Right cardiac atrium (tissue), 5 donors: ENCODE measurements around the gene KRT5. TPM values are rescaled to one million over a fixed set of nuclear protein-coding genes. Genes with fewer than 3 reads are reported as not detected.
"Not testable (repeated sequence)": the region's sequence is repeated elsewhere in the genome, so short reads cannot be mapped to it uniquely, and the experiment has no call there.

Experiments
- ATAC-seq, 2 donors: fragments of 200-7000 bp; cut with Tn5 transposase; one replicate each; pipeline versions ENCODE4 v1.8.0 to v1.9.1; 2020; ENCODE audit warnings: moderate library complexity in 2 of 2, mild to moderate bottlenecking in 1 of 2
- DNase-seq, 3 donors: peaks; one replicate each; pipeline ENCODE4 v3.0.0-alpha.2; 2020
- H3K27ac ChIP-seq: one replicate; pipeline ENCODE4 v1.5.1; 2013; ENCODE audit warnings: mild to moderate bottlenecking, low read length, control low read depth, moderate library complexity
- H3K27me3 ChIP-seq: one replicate; pipeline ENCODE4 v1.6.1; 2013; ENCODE audit not compliant: control insufficient read depth, insufficient read depth
- H3K4me1 ChIP-seq: one replicate; pipeline ENCODE4 v1.6.1; 2013; ENCODE audit warnings: low read length; ENCODE audit not compliant: control insufficient read depth, insufficient read depth
- H3K4me3 ChIP-seq: one replicate; pipeline ENCODE4 v1.5.1; 2013; ENCODE audit warnings: low read length, control low read depth
- H3K9me3 ChIP-seq: one replicate; pipeline ENCODE4 v1.6.1; 2013; ENCODE audit warnings: low read length; ENCODE audit not compliant: control insufficient read depth
- WGBS: extraction: QIAGEN DNeasy Blood & Tissue Kit; methylation state at CpG from one replicate; pipeline ENCODE4 v1.1.7; 2013; 5-methylcytosine and 5-hydroxymethylcytosine counted together
- intact Hi-C, 4 donors: fragments of 100-400 bp; cut with DNase I; formaldehyde crosslinking; loops; one replicate each; pipeline versions ENCODE4 v1.11.0 to v1.14.0; 2022 to 2023
- polyA plus RNA-seq: library from polyadenylated mRNA; stranded (reverse); fragments of 200-250 nt; gene quantifications from one replicate; pipeline ENCODE4 v1.2.3, GENCODE V29; 2013
- total RNA-seq, 4 donors: library from RNA; stranded (reverse); fragmentation: NEBNext Ultra II Directional; extraction: Animal tissue kit (Norgen Biotek cat#: 25700); gene quantifications; one replicate each; pipeline ENCODE4 v1.2.1, GENCODE V29; 2021
- donor health status: healthy with polysubstance abuse.
- donor health status: DM: no; HTN: yes; CAD: no.
- donor health status: DM: no; HTN: no; CAD: no.
- donor health status: DM: no; HTN: yes; CAD: no; lungs with severe emphysema.
- donor health status: DM: yes; HTN: yes; CAD: no.

KRT5 gene
- total and polyA plus RNA-seq, 5 donors = 0.07 TPM; not detected in 4

DNA sequence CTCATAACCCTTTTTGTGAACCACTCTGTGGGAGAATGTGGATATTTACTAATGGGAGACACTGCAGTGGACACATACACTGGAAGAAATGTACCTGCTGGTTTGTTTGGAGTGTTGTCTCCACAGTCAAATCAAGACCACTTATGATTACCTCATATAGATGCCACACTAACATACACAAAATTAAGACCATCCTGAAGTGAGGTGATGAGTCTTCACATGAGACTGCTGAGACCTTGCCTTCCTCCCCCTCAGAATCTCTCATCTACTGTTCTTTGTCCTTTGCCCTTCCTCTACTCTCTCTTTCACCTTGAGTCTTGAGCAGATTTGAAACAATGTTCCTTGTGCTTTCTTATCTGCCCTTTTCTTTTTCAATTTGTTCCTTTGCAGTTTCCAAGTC lies 31.5 kb downstream of the KRT5 start:
- intact Hi-C loops = no loop called here
- no peaks in the 10 kb centered on the region for H3K4me1 ChIP-seq
- H3K4me3 ChIP-seq = no peak overlapping the region
- H3K27ac ChIP-seq = no peak overlapping the region
- no peak for ATAC-seq
- no peak for DNase-seq
- no peaks in the 10 kb centered on the region for H3K9me3 ChIP-seq
- peaks cover 3% of the 10 kb centered on the region for H3K27me3 ChIP-seq

DNA sequence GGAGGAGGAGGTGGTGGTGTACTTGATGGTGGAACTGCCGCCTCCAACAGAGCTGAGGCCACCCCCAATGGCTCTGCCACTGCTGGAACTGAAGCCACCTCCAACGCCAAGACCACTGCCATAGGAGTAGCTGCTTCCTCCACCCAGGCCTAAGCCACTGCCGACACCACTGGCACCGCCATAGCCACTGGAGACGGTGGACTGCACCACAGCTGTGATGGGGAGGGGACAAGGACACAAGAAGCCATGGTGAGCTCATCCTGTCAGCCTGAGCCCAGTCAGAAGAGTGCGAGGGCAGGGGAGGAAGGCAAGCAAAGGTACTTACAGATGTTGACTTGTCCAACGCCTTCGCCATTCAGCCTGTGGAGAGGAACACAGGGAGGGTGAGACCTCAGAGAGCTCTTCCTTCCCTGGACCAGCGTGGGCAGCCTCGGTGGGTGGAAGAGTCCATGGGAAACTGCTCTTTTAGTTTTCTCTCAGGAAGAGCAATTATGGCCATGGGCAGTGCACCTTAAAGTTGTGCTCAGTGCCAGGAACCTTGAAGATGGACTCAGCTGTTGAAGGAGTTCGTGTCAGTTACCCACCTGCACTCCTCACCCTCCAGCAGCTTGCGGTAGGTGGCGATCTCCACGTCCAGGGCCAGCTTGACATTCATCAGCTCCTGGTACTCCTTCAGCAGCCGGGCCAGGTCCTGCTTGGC lies 32.3 kb downstream of the KRT5 start:
- WGBS = 78% methylated on average over 15 of the region's 15 CpGs
- H3K4me1 ChIP-seq, H3K27me3 ChIP-seq, H3K4me3 ChIP-seq, H3K27ac ChIP-seq, DNase-seq, H3K9me3 ChIP-seq, intact Hi-C loops: not testable (repeated sequence)
- peak in 1 of 2 donors; percentile 24 for ATAC-seq

DNA sequence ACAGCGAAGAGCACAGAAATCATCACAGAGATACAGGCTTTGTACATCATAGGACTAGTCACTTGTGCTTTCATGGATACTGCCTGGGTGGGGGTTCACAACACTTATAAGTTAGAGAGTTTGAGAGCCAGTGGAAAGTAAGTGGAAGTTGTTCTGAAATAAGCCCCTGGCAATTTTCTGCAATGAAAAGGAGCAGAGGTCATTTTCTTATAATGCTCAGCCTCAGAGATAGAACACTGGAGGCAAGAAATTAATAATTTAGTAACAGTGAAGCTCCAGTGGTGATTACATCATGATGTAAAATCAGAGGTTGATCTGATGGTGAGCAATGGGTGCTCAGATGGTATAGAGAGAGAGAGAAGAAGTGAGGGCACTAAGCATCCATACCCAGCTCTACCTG lies 33.0 kb downstream of the KRT5 start:
- no peak overlapping the region for H3K27ac ChIP-seq
- DNase-seq = no peak
- intact Hi-C loops = no loop called here
- no peaks in the 10 kb centered on the region for H3K4me1 ChIP-seq
- peaks cover 3% of the 10 kb centered on the region for H3K27me3 ChIP-seq
- H3K4me3 ChIP-seq = no peak overlapping the region
- ATAC-seq = no peak
- 35% methylated on average over 1 of the region's 1 CpG for WGBS
- H3K9me3 ChIP-seq = no peaks in the 10 kb centered on the region

DNA sequence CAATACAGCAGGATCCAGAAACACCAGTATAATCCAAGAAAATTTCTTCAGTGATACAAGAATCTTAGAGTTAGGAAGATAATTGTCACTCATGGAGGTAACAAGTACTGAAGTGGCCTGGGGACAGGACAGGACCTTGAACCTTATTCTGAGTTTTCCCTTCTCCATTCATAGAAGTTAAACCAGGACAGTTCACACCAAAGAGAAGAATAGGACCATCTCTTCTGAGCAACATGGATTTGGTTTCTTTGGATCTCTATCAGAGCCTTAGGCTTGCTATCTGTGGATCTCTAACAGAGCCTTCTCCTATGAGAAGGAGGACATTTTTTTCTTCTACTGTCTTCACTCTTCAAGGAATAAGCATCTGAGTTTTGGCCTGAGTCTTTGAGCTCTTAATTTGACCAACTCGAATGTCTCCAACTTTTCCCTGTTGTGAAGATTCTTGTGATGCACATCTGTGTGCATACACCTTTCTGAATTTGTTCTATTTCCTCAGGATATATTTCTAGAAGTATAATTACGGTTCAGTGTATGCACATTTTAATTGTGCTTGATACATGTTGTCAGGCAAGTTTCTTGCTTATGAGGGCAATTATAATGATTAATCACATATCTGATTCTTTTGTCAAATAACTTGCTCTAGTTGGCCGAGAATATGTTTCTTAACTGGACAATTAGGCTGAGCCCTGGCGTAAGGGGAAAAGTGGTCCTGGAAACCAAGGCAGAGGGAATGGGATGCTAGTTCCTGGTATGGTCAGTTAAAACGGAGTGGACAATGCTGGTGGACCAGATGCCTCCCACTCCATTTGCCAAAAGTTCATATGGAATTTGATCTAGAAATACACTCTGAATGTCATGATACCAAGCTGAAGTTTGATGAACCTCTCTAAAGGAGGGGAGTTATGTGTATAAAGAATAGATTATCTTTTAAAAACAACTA lies 33.8 kb downstream of the KRT5 start:
- Histone ChIP-seq H3K27me3 (peaks cover 3% of the 10 kb centered on the region), H3K27ac (no peak overlapping the region), H3K9me3 (no peaks in the 10 kb centered on the region), H3K4me1 (no peaks in the 10 kb centered on the region), H3K4me3 (no peak overlapping the region)
- intact Hi-C loops = no loop called here
- DNase-seq (no peak), ATAC-seq (no peak)
- WGBS = 79% methylated on average over 5 of the region's 5 CpGs

DNA sequence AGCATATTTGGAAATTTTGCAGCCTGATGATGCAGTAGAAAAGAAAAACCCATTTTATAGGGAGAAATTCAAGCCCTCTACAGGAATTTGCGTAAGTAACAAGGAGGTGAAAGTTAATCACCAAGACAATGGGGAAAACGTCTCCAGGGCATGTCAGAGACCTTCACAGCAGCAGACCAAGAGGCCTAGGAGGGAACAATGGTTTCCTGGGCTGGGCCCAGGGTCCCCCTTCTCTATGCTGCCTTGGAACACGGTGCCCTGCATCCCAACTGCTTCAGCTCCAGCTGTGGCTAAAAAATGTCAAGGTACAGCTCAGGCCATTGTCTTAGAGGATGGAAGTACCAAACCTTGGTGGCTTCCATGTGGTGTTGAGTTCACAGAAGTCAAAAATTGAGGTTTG lies 40.1 kb downstream of the KRT5 start:
- DNase-seq (no peak), ATAC-seq (no peak)
- Histone ChIP-seq H3K27ac (no peak overlapping the region), H3K9me3 (peaks cover 1% of the 10 kb centered on the region), H3K4me1 (no peaks in the 10 kb centered on the region), H3K27me3 (no peaks in the 10 kb centered on the region), H3K4me3 (no peak overlapping the region)
- intact Hi-C loops = no loop called here
- 59% methylated on average over 3 of the region's 3 CpGs for WGBS

DNA sequence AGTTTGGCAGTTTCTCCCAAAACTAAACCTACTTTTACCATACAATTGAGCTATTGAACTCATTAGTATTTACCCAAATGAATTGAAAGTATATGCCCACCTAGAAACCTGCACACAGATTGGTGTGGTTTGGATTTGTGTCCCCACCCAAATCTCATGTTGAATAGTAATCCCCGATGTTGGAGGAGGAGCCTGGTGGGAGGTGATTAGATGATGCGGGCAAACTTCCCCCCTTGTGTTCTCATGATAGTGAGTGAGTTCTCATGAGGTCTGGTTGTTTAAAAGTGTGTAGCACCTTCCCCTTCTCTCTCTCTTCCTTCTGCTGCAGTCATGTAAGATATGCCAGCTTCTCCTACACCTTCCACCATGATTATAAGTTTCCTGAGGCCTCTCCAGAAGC lies 42.5 kb downstream of the KRT5 start:
- H3K9me3 ChIP-seq = peaks cover 1% of the 10 kb centered on the region
- ATAC-seq = no peak
- H3K27me3 ChIP-seq = no peaks in the 10 kb centered on the region
- H3K27ac ChIP-seq = no peak overlapping the region
- H3K4me1 ChIP-seq = no peaks in the 10 kb centered on the region
- no peak for DNase-seq
- H3K4me3 ChIP-seq = no peak overlapping the region
- intact Hi-C loops = no loop called here
- 70% methylated on average over 2 of the region's 2 CpGs for WGBS

DNA sequence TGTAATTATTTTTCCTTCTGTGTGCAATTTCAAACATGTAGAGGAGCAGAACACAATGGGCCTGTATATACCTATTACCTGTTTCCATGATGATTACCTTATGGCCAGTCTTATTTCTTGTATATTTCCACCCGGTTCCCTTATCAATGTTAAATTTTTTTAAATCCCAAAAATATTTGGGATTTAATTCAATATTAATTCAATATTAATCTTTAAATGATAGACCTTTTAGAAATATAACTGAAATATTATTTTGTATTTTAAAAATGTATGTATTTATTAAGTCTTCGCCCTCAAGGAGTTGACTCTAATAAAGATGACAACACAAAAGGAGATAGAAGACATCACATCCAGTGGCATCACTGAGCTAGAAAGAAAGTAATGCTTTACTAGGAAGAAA lies 46.0 kb downstream of the KRT5 start:
- H3K27ac ChIP-seq = no peak overlapping the region
- DNase-seq = no peak
- H3K4me1 ChIP-seq = no peaks in the 10 kb centered on the region
- no peaks in the 10 kb centered on the region for H3K9me3 ChIP-seq
- intact Hi-C loops = no loop called here
- WGBS = 86% methylated on average over 2 of the region's 2 CpGs
- no peak for ATAC-seq
- no peaks in the 10 kb centered on the region for H3K27me3 ChIP-seq
- no peak overlapping the region for H3K4me3 ChIP-seq

DNA sequence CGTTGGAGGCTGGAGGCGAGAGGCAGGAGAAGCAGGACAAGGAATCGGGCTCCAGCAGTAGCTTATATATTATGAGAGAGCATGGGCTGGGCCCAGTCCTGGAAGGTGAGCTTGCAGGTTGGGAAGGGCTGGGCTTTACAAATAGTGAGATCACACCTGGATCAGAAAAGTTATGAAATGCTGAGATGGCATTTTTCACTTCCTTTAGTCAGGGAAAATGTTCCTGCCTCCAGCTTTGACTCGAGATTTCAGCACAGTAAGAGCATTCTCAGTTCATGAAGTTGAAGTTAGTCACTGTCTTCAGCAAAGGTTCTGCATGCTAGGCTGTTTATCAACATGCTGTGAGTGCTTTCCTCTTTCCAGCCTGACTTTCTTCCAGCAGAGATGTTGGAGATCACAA lies 46.4 kb downstream of the KRT5 start, which contains the start of gene KRT6C:
Gene KRT6C (minus strand): TSS at position 38 of the 400 bp plus-strand sequence. CDS start 68 bp downstream, outside the sequence.
- no peak within 1 kb of the TSS for H3K27ac ChIP-seq
- H3K4me3 ChIP-seq = no peak within 1 kb of the TSS
- H3K9me3 ChIP-seq = no peaks in the 10 kb centered on the region
- DNase-seq (no peak), ATAC-seq (no peak)
- intact Hi-C loops = no loop called here
- no peaks in the 10 kb centered on the region for H3K4me1 ChIP-seq
- no peaks in the 10 kb centered on the region for H3K27me3 ChIP-seq
- WGBS = 80% methylated on average over 4 of the region's 4 CpGs

DNA sequence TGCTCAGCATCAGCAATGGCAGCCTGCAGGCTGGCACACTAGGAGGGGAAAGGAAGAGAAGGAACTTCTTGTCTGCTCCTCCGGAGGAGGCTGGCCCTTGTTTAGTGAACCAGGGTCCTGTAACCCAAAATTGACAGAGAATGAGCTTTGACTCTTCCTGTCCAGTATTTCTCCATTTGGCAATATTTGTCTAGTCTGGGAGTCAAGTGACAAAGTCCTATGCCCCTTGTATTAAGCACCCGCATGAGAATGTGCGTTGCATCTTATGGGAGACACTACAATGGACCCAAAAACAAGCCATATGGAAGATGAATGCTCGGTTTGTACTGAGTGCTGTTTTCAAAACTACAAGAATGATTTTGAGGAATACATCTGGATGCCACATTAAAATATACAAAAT lies 50.3 kb downstream of the KRT5 start:
- intact Hi-C loops = no loop called here
- Histone ChIP-seq H3K27ac (no peak overlapping the region), H3K4me1 (no peaks in the 10 kb centered on the region), H3K27me3 (no peaks in the 10 kb centered on the region), H3K4me3 (no peak overlapping the region), H3K9me3 (no peaks in the 10 kb centered on the region)
- WGBS = 79% methylated on average over 4 of the region's 4 CpGs
- ATAC-seq = no peak
- no peak for DNase-seq

DNA sequence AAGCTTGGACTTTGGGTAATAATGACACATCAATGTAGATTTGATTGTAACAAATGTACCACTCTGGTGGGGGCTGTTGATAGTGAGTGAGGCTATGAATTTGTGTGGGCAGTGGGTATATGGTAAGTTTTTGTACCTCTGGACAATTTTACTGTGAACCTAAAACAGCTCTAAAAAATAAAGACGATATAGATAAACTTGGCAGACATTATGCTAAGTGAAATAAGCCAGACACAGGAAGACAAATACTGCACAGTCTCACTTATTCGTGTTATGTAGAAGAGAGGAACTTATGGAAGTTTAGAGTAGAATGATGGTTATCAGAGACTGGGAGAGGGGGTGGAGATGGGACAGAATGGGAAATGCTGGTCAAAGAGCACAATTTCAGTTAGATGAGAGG lies 55.3 kb downstream of the KRT5 start:
- ATAC-seq (no peak), DNase-seq (no peak)
- Histone ChIP-seq H3K27ac (no peak overlapping the region), H3K9me3 (no peaks in the 10 kb centered on the region), H3K4me3 (no peak overlapping the region), H3K4me1 (no peaks in the 10 kb centered on the region), H3K27me3 (no peaks in the 10 kb centered on the region)
- WGBS = 27% methylated on average over 2 of the region's 2 CpGs
- intact Hi-C loops = no loop called here
